ENCODE measurements around the gene PDIA5. TPM values are rescaled to one million over a fixed set of nuclear protein-coding genes. Genes with fewer than 3 reads are reported as not detected.

PDIA5 gene
- total RNA-seq, 1 experiment from 2014 or later, result 24.3 TPM

DNA sequence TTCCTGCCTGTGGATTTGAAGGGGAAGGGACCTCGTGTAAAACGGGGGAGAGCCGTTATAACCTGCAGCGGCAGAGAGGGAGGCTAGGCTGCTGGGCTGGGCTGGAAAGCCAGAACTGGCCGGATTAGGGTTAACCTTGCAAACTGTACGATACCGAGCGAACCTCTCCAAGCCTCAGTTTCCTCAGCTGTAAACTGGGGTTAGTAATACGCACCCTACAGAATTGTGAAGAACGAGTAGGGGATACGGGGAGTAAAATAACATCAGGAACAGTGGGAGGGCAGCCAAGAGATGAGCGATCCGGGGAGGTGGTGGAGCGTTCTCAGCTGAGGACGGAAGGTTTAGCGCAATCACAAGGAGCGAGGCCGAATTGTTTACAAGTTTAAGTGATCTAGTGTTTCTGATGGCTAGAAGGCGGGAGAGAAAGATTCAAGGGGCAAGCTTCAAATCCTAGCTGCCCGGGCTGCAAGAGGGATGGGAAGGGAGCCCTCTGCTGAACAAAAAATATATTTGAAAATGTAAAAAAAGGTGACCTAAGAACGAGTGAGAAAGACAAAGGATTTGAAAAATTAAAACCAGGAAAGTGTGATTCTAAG lies 38.5 kb upstream of the PDIA5 start:
- Histone ChIP-seq H3K4ac (ENCODE audit: low read depth, low read length) (no peak overlapping the region), H4K91ac (ENCODE audit: insufficient read length, low read depth, low read length) (no peak overlapping the region), H3K27me3 (ENCODE audit: insufficient read depth, low read length) (peaks cover 11% of the 10 kb centered on the region), H2BK15ac (ENCODE audit: low read depth, low read length) (no peak overlapping the region; the same call in 1 of the 2 replicates), H3K27ac (ENCODE audit: insufficient read length, low read depth, low read length) (no peak overlapping the region), H2BK12ac (ENCODE audit: insufficient read length, low read depth, low read length) (no peak overlapping the region), H2BK5ac (ENCODE audit: insufficient read length, low read length) (no peak overlapping the region), H3K79me1 (ENCODE audit: insufficient read depth, low read depth, low read length, poor library complexity, severe bottlenecking) (no peaks in the 10 kb centered on the region), H2BK20ac (ENCODE audit: low read depth, low read length, poor library complexity, severe bottlenecking) (no peak overlapping the region), H3K9ac (ENCODE audit: extremely low read depth, insufficient read length, low read length) (peak overlapping the region; percentile 49), H3K9me3 (ENCODE audit: control insufficient read depth, low read depth, low read length) (no peaks in the 10 kb centered on the region), H3K14ac (ENCODE audit: insufficient read depth, low read length) (peak overlapping the region; percentile 43; the same call in 1 of the 2 replicates), H3K18ac (ENCODE audit: insufficient read length, low read depth, low read length) (peak overlapping the region; percentile 23), H4K8ac (replicated peaks; ENCODE audit: insufficient read length, low read depth, low read length) (no peak overlapping the region), H4K20me1 (ENCODE audit: control insufficient read depth, insufficient read depth, insufficient read length) (no peaks in the 10 kb centered on the region), H3K23me2 (ENCODE audit: insufficient read length, low read depth, low read length, poor library complexity, severe bottlenecking) (peaks cover 23% of the 10 kb centered on the region), H4K5ac (ENCODE audit: insufficient read length, low read depth, low read length) (no peak overlapping the region), H3K4me1 (ENCODE audit: insufficient read depth, low read length) (peaks cover 5% of the 10 kb centered on the region; the same call in 1 of the 2 replicates), H2AK5ac (ENCODE audit: insufficient read length, low read length) (no peak overlapping the region), H2AFZ (ENCODE audit: low read length) (peak overlapping the region; percentile 53), H2BK120ac (ENCODE audit: low read depth, low read length, poor library complexity, severe bottlenecking) (no peak overlapping the region), H3K4me2 (ENCODE audit: insufficient read depth, insufficient read length, low read length) (peak overlapping the region; percentile 97), H3K79me2 (ENCODE audit: insufficient read depth, low read length) (no peaks in the 10 kb centered on the region), H3T11ph (ENCODE audit: low read length) (no peak overlapping the region), H3K56ac (ENCODE audit: insufficient read length, low read depth, low read length) (no peak overlapping the region), H3K23ac (ENCODE audit: insufficient read length, low read depth, low read length) (no peak overlapping the region)
- DNase-seq, result peak; percentile 60
- peak overlapping the region in 2 of 3 experiments; percentile 4 to 25; a peak in 3 of 7 replicates for H3K27ac Mint-ChIP-seq
- whole genome bisulfite sequencing (ENCODE audit: extremely low coverage, insufficient read length, low lambda C conversion rate), result no CpG with 5 or more reads among the region's 21 CpGs
- H3K4me1 Mint-ChIP-seq, result peaks cover 28 to 35% of the 10 kb centered on the region in 2 experiments
- H3K4me3 Mint-ChIP-seq, result peak overlapping the region; percentile 84 to 86
- no peaks in the 10 kb centered on the region; a peak in 1 of 5 replicates for H3K9me3 Mint-ChIP-seq
- H3K27me3 Mint-ChIP-seq (ENCODE audit: low read depth), result peaks cover 37% of the 10 kb centered on the region
- TF ChIP-seq, protein P1, sequence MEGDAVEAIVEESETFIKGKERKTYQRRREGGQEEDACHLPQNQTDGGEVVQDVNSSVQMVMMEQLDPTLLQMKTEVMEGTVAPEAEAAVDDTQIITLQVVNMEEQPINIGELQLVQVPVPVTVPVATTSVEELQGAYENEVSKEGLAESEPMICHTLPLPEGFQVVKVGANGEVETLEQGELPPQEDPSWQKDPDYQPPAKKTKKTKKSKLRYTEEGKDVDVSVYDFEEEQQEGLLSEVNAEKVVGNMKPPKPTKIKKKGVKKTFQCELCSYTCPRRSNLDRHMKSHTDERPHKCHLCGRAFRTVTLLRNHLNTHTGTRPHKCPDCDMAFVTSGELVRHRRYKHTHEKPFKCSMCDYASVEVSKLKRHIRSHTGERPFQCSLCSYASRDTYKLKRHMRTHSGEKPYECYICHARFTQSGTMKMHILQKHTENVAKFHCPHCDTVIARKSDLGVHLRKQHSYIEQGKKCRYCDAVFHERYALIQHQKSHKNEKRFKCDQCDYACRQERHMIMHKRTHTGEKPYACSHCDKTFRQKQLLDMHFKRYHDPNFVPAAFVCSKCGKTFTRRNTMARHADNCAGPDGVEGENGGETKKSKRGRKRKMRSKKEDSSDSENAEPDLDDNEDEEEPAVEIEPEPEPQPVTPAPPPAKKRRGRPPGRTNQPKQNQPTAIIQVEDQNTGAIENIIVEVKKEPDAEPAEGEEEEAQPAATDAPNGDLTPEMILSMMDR (conservative IDR thresholded peaks at IDR 0.05), result peak; percentile 66
- peaks cover 0 to 6% (median 0%) of the 10 kb centered on the region in 3 experiments; a peak in 3 of 7 replicates for H3K36me3 Mint-ChIP-seq (ENCODE audit: insufficient read depth in 1 of 3, low read depth in 3 of 3)

All from H9 (cell line).